PC-3 (cell line): ENCODE results near the gene TMEM54.

Source experiments
- EZH2 ChIP-seq: fragments of 300-600 bp; sonication (generic); IDR thresholded peaks from one replicate; pipeline ENCODE4 v1.6.1; 2017; ENCODE audit warnings: antibody characterized with exemption, mild to moderate bottlenecking, low read length; ENCODE audit not compliant: unreplicated experiment
- EZH2phosphoT487 ChIP-seq: fragments of 300-600 bp; sonication (generic); IDR thresholded peaks from 2 replicates; pipeline ENCODE4 v1.6.1; 2018; ENCODE audit warnings: mild to moderate bottlenecking, antibody characterized with exemption, low read length, borderline replicate concordance
- TF ChIP-seq, protein P1 (sequence below): fragments of 300-600 bp; sonication (generic); conservative IDR thresholded peaks from 2 replicates; pipeline ENCODE4 v1.5.1; 2017; ENCODE audit warnings: antibody characterized with exemption, low read depth, mild to moderate bottlenecking, low read length

- no peak for TF ChIP-seq EZH2
- TF ChIP-seq, protein P1, sequence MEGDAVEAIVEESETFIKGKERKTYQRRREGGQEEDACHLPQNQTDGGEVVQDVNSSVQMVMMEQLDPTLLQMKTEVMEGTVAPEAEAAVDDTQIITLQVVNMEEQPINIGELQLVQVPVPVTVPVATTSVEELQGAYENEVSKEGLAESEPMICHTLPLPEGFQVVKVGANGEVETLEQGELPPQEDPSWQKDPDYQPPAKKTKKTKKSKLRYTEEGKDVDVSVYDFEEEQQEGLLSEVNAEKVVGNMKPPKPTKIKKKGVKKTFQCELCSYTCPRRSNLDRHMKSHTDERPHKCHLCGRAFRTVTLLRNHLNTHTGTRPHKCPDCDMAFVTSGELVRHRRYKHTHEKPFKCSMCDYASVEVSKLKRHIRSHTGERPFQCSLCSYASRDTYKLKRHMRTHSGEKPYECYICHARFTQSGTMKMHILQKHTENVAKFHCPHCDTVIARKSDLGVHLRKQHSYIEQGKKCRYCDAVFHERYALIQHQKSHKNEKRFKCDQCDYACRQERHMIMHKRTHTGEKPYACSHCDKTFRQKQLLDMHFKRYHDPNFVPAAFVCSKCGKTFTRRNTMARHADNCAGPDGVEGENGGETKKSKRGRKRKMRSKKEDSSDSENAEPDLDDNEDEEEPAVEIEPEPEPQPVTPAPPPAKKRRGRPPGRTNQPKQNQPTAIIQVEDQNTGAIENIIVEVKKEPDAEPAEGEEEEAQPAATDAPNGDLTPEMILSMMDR = no peak
- TF ChIP-seq EZH2phosphoT487 = no peak
These were observed 12.3 kb downstream of the TMEM54 start for GRCh38 chr1:32888677-32889420.
